Measurements from ENCODE around the gene GNAQ.
A peak's percentile ranks its signal among the peaks of the same experiment; 100 is the strongest.
"Not testable (repeated sequence)": the region's sequence is repeated elsewhere in the genome, so short reads cannot be mapped to it uniquely, and the experiment has no call there.

The GNAQ gene

DNA sequence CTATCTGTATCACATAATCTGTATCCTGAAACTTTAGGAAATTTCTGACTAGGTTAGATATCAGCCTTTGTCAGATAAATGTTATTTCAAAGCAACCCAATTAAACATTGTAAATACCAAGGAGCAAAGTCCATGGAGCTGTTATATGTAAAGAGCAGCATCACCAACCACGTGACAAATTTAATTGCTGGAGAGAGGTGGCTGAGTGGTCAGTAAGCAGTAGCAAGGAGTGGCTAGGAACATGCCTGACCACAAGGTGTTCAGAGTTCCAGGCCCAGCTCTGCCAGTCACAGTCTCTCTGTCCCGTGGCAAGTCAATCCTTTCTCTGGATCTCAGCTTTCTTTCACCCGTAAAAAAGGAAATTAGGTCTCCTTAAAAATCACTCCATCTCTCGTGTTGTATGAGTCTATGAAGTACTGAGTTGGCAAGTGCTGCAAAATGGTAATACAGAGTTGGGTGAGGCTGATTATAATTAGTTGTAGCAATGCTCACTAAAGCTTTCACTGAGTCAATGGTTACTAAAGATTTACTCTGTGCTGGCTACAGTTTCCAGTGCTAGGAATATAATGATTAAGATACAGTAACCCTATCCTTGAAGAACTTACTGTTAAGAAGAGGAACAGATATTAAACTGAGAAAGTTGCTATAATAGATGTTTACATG lies 166.1 kb downstream of the GNAQ start:
- DNase-seq = no peak

DNA sequence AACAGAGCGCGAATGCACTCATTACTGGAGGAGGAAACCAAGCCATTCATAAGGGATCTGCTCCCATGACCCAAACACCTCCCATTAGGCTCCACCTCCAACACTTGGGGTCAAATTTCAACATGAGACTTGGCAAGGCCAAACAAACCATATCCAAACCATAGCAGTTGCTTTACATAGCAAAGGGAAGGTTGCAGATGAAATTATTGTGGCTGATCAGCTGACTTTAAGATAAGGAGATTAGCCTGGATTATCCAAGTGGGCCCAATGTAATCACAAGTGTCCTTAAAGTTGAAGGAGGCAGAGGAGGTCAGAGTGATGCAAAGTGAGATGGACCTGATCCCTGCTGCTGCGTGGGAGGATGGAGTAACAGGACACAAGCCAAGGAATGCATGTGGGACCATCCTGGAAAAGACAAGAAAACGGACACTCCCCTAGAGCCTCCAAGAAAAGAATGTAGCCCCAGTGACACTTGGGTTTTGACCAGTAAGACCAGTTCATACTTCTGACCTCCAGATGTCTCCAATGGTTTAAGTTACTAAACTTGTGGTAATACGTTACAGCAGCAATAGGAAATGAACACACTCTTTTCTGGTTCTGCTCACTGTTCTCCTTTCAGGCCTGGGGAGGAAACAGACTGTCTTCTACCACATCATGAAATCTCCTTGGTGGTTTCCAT lies 167.3 kb downstream of the GNAQ start:
- no peak for DNase-seq

DNA sequence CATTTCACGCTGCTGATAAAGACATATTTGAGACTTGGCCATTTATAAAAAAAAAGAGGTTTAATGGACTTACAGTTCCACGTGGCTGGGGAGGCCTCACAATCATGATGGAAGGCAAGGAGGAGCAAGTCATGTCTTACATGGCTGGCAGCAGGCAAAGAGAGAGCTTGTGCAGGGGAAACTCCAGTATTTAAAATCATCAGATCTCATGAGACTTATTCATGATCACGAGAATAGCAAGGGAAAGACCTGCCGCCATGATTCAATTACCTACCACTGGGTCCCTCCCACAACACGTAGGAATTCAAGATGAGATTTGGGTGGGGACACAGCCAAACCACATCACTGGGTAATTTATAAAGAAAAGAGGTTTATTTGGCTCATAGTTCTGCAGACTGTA lies 168.0 kb downstream of the GNAQ start:
- DNase-seq = not testable (repeated sequence)

DNA sequence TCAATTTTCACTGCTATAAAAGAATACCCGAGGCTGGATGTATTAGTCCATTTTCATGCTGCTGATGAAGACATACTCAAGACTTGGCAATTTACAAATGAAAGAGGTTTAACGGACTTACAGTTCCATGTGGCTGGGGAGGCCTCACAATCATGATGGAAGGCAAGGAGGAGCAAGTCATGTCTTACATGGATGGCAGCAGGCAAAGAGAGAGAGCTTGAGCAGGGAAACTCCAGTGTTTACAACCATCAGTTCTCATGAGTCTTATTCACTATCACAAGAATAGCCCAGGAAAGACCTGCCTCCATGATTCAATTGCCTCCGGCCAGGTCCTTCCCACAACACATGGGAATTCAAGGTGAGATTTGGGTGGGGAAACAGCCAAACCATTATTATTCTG lies 170.7 kb downstream of the GNAQ start:
- DNase-seq = not testable (repeated sequence)

DNA sequence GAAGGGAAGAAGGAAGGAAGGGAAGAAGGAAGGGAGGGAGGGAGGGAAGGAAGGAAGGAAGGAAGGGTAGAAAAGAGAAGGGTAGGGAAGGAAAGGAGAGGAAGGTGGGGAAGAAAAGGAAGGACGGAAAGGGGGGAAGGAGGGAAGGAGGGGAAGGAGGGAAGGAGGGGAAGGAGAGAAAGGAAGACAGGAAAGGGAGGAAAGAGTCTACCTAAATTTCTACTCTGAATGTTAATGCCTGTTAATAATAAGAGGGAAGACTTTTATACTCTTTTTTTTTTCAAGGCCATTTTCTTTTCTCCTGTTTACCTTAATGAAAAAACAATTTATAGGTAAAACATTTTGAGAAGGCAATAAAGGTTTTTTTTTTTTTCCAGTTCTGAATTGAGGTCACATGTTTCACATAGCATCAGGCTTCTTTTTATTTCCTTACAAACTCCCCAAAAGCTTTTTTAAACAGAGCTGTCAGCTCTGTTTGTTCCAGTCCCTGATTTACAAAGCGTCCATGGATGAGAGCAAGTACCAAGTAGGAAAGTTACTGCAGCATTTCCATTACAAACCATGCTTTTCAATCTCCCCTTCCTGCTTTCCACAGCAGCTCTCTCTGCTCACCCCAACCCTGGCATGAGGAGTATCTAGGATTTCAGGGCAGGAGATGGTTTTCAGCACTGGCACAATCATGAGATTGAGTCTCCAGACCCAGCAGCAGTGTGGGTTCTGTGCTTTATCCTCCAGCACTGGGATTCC lies 173.9 kb downstream of the GNAQ start:
- DNase-seq = no peak

DNA sequence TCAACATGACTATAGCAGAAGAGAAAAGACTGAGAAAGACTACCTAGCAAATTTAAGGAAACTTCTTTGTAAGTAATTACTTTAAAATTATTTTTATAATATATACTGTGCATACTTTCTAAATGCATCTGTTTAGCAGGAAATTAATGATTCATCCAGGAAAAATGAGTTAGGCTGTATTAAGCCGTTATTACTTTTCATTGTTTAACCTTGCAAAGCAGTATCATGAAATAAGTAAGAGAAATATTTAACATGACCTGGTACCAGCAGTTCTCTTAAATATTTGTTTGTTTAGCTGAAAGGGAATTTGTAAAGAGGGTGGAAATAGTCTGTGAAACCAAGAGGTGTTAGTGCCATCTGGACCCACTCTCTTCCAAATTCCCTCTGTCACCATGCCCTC lies 175.0 kb downstream of the GNAQ start:
- DNase-seq = no peak

DNA sequence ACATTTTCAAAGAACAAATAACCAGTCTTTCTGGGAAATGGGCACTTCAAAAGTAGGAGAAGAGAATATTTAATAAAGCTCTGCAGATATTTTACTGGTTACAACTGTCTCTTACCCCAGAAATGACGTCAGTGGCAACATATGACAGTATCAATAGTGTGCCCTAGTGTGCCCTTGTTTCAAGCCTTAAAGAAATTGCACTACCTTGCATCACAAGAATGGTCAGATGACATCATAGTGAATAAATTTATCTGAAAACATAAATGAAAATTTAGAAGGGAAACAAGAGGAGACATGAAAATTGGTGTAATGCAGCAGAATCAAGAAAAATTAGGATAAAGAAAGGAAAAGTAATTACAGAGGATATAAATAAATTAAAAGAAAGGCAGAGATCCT lies 176.7 kb downstream of the GNAQ start:
- no peak for DNase-seq

DNA sequence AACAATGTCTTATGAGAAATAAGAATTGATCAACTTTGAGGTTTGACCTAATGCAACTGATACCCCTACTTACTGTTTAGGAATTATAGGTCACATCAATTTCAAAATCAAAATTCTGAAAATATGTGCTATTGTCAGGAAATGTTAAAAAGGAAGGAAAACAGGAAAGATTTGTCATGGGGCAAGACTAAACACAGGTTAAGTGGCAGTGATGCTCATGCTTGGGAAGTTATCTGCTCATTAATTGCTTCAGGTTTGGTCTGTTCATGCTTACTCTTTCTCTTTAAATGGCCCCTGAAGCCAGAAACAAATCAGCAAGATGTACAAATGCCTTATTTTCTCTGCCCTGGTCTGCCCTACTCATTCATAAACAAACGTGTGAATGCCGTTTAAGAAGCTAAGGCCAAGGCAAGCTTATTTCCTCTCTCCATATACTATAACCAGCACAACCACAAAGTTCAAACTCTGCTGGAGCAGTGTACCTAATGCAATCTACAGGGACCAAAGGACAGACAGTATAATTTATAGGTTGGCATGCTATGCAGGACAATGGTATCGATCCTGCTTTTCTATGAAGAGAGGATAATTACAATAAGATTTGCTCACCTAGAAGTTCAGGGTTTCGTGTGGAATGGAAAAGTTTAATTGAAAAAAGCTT lies 177.2 kb downstream of the GNAQ start:
- DNase-seq = no peak

DNA sequence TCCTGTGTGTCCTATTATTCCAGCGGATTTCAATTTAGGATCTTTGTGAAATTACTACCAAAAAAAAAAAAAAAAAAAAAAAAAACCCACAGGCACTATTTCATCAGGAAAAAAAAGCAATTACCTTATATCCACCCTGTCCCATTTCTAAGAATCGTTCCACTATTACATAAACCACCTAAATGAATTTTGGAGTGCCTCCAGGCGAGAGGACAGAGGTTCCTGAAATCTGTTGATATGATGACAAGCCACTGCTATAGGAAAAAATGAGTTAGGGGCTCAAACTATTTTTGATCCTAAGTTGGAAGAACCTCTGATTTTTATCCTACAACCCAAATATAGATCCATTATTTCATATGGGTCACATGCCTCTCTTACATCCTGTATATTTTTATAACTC lies 177.9 kb downstream of the GNAQ start:
- no peak for DNase-seq

DNA sequence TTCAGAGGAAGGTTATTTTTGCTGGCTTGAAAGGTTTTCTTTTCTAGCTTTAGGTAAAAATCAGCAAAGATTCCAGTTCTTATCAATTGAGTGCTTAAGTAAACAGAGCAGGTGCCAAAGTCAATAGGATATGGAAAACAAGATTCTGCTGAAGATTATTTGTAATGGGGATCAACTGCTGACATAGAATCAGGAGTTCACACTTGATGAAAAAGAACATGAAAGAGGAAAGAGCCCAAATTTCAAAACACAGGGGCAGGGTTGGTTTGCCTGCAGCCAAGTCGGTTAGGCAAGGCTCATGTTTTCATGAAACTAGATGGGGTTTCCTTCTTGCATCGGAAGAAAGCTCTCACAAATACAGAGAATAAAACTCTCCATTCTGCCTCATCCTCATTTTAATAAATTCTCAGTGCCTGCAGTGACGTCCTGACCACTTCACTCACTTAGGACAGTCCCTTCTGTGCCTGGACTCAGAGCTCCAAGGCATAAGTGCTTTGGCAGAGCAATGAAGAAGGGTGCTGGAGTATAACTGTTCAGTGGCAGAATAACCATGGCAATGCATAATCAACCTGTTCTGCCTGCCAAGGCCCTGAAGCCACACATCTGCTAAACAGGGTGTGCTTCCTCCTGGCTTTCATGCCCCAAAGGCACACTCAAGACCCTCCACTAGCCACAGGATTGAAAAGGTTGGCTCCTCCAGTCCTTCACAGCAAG lies 179.6 kb downstream of the GNAQ start:
- no peak for DNase-seq

DNA sequence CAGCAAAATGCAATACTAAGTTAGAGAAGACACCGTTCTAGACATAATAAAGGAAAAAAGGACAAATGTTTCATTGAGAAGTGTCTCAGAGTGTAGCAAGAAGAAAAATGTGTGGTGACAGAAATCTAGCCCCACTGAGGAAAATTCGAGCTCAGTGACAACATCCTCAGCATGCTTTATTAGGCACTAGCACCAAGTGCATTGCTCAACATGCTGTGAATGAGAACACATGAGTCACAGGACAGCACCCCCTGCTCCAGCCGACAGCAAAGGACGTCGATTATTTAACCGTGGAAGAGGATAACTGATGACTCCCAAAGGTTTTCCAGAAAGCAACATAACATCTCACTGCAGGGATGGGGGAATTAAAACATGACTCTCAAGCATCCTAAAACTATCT lies 182.7 kb downstream of the GNAQ start:
- DNase-seq = no peak

DNA sequence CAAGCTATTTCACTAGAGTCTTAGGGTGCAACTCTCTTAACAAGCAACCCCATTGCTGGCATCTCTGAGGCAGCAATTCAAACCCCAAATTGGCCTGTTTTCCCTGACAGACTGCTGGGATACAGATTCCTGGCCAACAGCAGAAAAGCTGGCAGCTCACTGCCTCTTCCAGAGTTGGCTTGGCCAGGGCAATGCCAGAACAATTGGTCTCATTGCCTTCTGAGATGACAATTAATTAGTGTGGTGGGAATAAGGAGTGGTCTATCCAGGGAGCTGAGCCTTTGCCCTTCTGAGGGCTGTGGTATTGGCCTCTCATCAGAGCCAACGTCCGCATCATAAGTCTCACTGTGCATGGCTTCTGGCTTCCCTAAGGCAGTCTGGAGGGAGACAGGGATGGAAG lies 183.2 kb downstream of the GNAQ start:
- DNase-seq = no peak

DNA sequence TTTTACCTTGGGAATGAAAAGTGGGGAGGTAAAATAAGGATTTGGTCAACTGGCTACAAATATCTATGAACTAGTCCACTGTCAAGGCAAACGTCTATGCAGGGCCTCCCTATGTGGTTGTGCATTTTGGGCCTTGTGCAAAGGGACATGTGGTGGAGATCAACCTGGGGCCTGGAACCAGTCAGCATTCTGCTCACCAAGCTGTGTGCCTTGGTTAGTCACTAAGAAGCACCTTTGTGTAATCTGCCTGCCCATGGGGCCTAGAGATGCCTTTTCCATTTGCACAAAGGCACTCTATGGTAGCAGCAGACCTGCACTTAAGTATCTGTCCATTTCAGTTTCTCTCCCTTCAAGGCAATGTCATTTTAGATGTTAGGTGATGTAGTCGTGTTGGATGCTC lies 184.0 kb downstream of the GNAQ start:
- no peak for DNase-seq

DNA sequence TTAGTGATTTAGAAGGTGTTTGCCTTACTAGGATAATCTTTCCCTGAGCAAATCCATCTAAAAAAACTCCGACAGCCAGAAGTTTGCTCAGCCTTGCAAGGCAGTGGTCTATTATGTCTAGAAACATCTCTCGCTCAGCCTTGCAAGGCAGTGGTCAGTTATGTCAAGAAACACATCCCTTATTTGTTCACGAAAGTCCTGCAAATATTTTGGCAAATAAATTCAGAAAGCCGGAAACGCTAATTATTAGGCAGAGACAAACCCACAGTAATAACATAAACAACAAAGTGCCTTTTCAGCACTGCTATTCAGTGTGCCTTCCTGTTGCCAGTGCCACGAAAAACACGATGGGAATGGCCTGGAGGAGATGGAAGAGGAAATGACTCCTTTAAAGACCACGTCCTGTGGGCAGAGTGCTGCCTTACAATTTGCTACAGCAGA lies 184.5 kb downstream of the GNAQ start:
- DNase-seq = no peak

DNA sequence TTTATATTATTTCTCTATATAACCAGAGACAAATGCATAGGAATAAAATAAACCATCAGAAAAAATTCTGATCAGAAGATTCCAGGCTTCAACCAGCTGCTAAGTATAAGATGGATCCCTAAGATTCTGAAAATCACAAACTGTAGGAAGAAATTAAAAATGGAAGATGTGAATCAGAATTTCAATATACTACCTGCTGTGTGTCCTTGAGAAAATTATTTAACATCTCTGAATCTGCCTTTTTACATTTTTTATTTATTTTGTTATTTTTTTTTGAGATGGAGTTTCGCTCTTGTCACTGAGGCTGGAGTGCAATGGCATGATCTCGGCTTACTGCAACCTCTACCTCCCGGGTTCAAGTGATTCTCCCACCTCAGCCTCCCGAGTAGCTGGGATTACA lies 187.2 kb downstream of the GNAQ start:
- DNase-seq = no peak

DNA sequence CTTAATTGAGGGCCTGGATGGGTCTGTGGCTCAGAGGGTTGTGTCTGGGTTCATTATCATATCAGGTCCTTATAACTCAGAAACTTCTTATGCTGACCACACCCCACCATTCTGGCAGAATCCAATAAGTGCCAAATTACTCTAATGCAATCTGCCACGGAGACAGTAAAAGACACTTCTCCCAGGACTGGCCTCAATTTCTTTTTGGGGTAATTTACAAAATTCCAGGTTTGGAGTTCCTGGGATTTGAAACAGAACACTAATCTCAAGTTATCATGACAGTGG lies 187.8 kb downstream of the GNAQ start:
- no peak for DNase-seq

DNA sequence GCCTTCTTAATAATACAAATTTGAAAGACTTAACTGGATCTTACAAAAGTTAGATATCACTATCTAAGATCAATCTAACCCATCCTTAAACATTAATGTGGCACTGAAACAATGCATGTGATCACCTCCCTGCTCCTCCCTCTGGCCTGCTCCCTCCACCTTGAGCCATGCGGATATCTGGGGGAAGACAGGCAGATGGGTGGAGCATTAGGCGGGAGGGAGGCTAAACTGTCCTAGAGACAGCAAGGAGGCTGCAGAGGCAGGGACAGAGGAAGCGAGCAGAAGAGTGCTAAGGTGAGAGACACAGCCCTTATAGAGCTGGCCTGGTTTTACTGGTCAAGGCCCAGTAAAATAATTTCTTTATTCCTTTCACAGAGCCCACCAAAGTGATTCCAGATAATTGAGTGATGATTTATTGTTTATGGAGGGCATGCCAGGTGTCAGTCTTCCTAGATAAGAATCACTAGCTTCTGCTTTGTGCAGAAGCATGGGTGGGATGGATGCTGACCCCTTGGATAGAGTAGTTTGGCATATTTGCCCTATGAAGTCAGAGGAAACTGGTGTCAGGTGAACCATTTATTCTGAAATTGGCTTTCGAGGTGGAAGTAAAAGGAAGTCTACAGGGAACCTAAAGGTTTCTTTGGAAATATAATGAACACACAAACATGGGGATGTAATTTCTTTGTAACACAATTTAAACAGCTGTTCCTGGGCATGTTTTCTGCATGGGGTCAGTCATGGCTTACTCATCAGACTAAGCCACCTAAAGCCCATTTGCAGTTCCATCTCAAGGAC lies 188.3 kb downstream of the GNAQ start:
- DNase-seq = no peak

DNA sequence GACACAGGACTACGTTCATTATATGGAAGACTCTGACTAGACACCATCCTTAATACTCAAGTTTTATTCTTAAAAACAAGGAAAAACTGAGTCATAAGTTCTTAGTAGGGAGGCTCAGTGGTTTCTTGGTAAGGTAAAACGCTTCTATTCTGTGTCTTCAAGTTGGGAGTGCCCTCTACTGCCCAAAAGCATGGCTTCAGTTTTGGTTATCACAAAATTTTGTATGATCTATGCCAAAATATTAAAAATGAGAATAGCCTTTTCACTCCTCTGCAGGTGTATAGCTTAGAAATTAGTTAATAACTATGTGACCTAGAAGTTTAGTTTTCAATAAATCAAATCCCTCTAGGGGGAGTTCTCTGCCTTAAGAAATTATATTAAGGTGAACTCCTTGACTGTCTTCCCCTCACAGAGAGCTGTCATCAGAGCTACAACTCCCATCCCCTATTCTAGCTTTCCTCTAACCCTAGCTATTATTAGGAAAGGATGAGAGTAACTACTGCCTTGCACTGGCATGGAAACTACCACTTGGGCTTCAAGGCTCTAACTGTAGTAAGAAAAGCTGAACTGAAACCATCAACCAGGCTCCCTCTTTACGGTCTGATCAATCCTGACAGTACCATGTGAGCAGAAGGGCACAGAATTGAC lies 189.7 kb downstream of the GNAQ start:
- peak in 1 of 2 experiments; percentile 14 for DNase-seq

DNA sequence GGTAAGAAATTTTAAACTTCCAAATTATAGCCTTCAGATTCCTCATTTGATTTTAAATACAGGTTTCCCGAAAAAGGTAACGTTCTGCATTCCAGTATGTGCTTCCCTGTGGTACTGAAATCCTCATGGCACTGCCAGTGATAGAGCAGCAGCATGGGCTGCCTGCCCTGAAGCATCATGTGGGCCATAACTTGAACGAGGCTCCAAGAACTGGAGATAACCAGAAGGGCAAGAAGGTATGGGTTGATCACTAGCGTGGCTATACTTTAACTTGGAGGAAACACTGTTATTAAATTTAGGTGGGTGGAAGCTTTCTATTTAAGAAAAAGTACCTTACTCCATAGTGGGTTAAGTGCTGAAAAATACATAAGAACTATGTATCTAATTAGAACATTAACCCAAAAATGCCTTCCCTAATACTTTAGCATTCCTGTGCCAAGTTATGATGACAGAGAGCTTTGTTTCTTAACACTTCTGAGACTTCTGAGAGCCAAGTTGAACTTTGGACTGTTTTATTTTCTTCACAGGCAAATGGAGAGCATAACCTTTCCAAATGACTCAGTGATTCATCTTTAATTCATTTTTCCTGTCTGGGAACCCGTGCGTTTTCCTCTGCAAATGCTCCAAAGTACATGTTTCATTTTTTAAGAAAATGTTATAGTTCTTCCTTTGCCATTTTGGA lies 192.0 kb downstream of the GNAQ start:
- no peak for DNase-seq

DNA sequence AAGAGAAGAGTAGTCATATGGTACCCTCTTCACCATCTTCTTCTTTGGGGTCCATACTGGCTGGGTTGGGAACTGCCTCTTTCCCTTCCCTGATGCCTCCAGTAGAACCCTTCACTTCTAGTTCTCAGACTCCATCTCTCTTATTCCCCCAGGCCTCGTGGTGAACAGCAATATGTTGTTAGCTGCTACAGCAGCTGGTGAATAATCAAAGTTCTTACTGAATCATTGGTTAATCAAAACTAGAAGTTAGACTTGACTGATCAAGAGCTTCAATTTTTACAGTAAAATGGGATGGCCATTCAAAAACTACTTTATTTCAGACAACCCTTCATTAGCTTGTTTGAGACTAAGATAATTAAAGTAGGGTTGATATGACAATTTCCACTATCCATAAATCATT lies 192.6 kb downstream of the GNAQ start:
- DNase-seq = no peak

DNA sequence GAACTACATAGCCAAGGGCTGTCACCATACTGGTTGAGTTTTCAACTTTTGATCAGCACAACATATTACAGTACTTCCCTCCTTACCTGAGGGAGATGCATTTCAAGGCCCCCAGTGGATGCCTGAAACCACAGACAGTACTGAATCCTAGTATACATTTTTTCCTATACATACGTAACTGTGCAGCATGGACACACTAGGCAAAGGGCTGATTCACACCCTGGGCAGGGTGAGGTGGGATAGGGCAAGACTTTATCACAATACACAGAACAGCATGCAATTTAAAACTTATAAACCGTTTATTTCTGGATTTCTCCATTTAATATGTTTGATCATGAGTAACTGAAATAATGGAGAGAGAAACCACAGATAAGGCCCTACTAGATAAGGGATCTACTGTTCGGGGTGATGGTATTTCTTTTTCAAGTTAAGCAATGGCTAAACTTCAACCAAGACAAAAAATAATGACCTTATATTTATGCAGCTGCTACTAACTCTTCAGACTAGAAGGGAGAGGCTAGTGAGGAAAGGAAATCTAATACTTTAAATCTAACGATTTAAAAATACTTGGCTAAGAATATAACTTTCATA lies 196.6 kb downstream of the GNAQ start:
- no peak for DNase-seq

Data from NCI-H526 (cell line).